ENCODE results near the gene COA1. TPM values are rescaled to one million over a fixed set of nuclear protein-coding genes. Genes with fewer than 3 reads are reported as not detected.

Gene COA1
- total RNA-seq, 4 donors from 2014 or later, result 34.0 to 84.2 (median 54.4) TPM

DNA sequence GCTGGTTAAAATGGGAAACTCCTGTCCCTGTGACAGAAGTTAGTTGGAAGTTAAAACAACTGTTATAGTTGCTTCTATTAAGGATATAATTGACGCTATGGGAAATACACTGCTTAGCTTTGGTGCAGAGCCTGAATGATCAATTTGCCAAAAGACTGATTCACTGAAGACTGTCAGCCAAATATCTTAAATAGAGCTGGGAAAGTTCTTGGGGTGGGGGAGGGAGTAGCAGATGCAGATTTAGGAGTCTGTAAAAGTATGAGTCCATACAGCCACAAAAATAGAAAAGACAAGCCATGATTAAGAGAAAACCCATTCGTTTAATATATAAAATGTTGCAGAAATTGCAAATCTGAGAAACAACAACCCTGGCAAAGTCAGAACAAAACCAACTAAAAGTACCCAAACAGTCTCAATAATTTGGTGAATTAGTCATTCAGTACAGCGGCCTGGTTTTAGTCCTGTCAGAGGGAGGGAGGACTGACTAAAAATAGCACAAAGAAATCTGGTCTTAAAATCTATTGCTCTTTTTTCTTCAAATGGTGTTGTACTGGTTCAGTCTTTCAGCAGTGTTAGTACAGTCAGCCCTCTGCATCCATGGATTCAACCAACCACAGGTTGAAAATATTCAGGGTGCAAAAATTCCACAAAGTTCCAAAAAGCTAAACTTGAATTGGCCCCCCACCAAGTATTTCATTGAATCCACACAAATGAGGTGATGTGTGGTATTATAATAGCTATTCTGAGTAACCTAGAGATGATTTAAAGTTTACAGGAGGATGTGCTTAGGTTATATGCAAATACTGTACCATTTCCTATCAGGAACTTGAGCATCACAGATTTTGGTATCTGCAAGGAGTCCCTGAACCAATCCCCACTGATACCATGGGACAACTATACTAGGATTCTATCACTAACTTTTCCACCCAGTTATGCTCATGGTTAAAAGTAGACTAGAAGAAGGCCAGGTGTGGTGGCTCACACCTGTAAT, 116.4 kb downstream of the COA1 start:
- no peaks in the 10 kb centered on the region for H3K9me3 ChIP-seq
- no peak for DNase-seq
- H3K36me3 ChIP-seq, result peaks cover 0 to 31% (median 0%) of the 10 kb centered on the region in 3 donors
- H3K4me3 ChIP-seq, result no peak overlapping the region
- H3K27me3 ChIP-seq, result no peaks in the 10 kb centered on the region
- peak overlapping the region in 1 of 4 donors; percentile 50 for H3K27ac ChIP-seq
- TF ChIP-seq, protein P1, sequence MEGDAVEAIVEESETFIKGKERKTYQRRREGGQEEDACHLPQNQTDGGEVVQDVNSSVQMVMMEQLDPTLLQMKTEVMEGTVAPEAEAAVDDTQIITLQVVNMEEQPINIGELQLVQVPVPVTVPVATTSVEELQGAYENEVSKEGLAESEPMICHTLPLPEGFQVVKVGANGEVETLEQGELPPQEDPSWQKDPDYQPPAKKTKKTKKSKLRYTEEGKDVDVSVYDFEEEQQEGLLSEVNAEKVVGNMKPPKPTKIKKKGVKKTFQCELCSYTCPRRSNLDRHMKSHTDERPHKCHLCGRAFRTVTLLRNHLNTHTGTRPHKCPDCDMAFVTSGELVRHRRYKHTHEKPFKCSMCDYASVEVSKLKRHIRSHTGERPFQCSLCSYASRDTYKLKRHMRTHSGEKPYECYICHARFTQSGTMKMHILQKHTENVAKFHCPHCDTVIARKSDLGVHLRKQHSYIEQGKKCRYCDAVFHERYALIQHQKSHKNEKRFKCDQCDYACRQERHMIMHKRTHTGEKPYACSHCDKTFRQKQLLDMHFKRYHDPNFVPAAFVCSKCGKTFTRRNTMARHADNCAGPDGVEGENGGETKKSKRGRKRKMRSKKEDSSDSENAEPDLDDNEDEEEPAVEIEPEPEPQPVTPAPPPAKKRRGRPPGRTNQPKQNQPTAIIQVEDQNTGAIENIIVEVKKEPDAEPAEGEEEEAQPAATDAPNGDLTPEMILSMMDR (IDR thresholded peaks at IDR 0.05), result no peak
- H3K4me1 ChIP-seq, result peaks cover 0 to 11% (median 4%) of the 10 kb centered on the region in 4 donors

DNA sequence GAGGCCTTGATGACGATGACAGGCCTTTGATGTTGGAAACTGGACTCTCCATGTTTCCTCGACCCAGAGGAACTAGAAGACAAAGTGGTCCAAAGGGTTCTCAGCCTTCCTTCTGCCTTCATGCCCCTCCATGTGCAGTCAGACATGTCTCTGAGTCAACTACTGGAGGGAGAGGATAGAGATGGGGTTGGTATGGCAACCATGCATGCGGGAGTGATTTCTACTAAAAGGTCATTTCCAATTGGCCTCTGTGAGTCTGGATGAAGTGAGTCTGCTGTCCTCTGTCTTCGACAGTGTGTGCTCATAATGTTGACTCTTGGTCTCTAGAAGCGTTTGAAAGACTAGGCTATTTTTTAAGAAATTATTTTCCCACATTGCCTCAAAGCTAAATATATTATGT, 117.2 kb downstream of the COA1 start:
- Histone ChIP-seq H3K36me3 (peaks cover 0 to 35% (median 0%) of the 10 kb centered on the region in 3 donors), H3K4me1 (peaks cover 0 to 11% (median 4%) of the 10 kb centered on the region in 4 donors), H3K4me3 (no peak overlapping the region), H3K27me3 (no peaks in the 10 kb centered on the region), H3K27ac (peak overlapping the region in 1 of 4 donors; percentile 19), H3K9me3 (no peaks in the 10 kb centered on the region)
- DNase-seq, result no peak
- TF ChIP-seq, protein P1 (IDR thresholded peaks at IDR 0.05), result no peak
- no peak for TF ChIP-seq POLR2A (IDR thresholded peaks at IDR 0.05)

DNA sequence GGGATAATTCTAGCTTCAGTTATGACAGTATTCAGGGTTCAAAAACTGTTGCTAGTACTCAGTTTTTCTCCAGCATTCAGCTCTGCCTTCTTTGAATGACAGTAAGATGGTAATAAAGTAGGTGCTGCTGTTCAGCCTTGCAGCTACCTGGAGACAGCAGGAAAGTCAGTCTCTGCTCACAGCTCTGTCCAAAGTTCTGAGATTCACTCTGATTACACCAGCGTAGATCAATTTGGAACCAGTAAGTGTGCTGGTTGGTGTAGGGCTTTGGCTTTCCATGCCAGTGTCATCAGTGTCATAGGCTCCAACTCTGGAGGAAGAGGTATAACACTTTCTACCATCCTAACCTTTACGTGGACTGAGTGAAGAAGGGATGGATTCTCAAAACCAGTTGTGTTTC, 120.2 kb downstream of the COA1 start:
- peaks cover 0 to 11% (median 4%) of the 10 kb centered on the region in 4 donors for H3K4me1 ChIP-seq
- no peak for TF ChIP-seq POLR2A (IDR thresholded peaks at IDR 0.05)
- TF ChIP-seq, protein P1 (IDR thresholded peaks at IDR 0.05), result no peak
- H3K9me3 ChIP-seq, result no peaks in the 10 kb centered on the region
- H3K36me3 ChIP-seq, result peaks cover 0 to 25% (median 0%) of the 10 kb centered on the region in 3 donors
- no peak overlapping the region for H3K27ac ChIP-seq
- no peaks in the 10 kb centered on the region for H3K27me3 ChIP-seq
- H3K4me3 ChIP-seq, result no peak overlapping the region
- no peak for DNase-seq

DNA sequence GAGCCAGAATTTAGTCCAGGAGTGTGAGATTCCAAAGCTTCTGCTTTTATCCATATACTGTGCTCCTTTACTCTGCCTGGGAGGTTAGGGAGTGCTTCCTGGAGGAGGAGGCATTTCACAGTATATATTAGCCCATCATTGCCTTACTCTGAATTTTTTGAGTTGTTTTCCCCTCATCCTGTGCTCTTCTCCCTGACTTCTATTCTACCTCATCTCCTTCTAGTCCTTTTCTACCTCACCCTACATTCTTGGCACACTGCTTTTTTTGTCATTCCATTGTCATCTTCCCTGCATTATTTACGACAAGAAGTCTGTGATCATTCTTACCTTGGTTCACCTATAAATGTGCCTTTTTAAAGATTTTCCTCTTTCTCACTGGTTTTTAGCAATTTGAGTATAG, 125.1 kb downstream of the COA1 start:
- Histone ChIP-seq H3K36me3 (peaks cover 0 to 20% (median 0%) of the 10 kb centered on the region in 3 donors), H3K27ac (no peak overlapping the region), H3K4me3 (no peak overlapping the region), H3K9me3 (no peaks in the 10 kb centered on the region), H3K27me3 (no peaks in the 10 kb centered on the region), H3K4me1 (no peaks in the 10 kb centered on the region)
- no peak for DNase-seq
- TF ChIP-seq, protein P1 (IDR thresholded peaks at IDR 0.05), result no peak
- TF ChIP-seq POLR2A (IDR thresholded peaks at IDR 0.05), result no peak

DNA sequence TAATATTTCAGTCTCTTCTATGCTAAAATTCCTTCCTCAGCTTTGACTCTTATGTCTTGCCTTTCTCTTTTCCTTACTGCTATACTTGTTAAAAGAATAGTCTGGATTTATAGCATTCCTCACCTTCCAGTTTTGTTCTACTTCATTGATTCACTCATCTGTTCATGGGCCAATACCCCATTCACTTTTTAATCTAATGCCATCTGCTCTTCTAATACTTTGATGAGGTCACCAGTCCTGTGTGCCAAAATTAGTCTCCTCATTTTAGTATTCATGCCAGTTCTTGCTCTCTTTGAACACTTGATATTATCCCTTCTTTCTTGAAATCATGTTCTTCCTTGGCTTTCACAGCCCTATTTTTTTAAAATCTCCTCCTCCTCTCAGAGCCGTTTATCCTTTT, 127.1 kb downstream of the COA1 start:
- Histone ChIP-seq H3K4me3 (no peak overlapping the region), H3K9me3 (no peaks in the 10 kb centered on the region), H3K4me1 (no peaks in the 10 kb centered on the region), H3K27ac (no peak overlapping the region), H3K27me3 (no peaks in the 10 kb centered on the region), H3K36me3 (peaks cover 0 to 19% (median 0%) of the 10 kb centered on the region in 3 donors)
- TF ChIP-seq POLR2A (IDR thresholded peaks at IDR 0.05), result no peak
- TF ChIP-seq, protein P1 (IDR thresholded peaks at IDR 0.05), result no peak
- DNase-seq, result no peak

Measured in Peyer's patch (tissue), 4 donors.